Inflammatory macrophage treated with lipopolysaccharide for 4 hours (primary cell): ENCODE measurements around the gene HMG20B.
"Not testable (repeated sequence)": the region's sequence is repeated elsewhere in the genome, so short reads cannot be mapped to it uniquely, and the experiment has no call there.

Experiments
- DNase-seq: peaks from one replicate; pipeline ENCODE4 v3.0.0-alpha.2; 2020

HMG20B gene

DNA sequence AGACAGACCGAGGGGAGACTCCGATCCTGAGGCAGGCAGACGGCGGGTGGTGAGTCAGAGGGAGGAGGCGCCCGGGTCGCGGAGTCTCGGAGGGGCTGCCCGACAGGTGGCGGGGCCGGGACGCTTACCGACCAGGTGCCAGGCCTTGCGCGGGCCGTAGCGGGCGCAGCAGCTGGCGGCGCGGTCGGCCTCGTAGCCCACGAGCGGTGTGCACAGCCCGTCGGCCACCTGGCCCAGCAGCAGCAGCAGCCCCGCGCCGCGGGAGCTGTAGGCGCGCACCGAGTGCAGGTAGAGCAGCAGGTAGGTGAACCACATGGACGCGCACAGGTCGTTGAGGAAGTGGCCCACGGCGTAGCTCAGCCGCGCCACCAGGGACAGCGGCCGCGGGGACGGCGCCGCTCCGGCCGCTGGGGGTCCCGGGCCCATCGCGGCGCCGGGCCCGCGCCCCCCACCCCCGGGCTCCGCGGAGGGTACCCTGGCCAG is 15.7 kb upstream of the HMG20B start:
- peak; percentile 54 for DNase-seq

DNA sequence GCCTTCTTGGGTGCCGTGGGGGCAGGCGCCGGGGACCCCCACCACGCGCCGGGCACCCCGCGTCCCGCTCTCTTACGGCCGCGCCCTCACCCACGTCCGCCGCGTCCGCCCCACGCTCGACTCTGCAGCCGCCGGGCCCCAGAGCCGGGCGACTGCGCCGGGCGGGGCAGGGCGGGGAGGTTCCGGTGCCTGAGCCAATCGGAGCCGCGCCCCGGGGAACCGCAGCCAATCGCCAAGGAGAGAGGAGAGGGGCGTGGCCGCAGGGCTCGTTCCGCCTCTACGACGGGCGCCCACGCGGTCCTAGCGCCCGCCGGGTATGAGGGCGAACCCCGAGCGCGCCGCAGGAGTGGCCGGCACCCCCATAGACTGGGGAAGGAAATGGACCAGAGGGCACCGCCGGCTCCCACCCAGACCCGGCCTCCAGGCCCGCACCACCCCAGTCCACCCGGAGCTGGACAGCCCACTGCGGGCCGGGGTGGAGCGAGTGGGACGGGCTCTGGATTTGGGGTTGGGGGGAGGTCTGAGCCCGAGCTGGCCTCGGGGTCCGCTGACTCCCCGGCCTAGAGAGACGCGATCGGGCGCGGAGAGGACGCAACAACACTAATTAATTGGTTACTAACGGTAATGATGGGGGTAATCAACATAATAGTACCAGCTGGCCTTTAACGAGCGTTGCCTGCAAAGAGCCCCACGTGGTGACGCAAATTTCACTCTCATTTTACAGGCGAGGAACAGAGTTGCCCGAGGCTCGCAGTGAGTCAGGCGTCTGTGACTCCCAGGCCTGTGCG is 15.1 kb upstream of the HMG20B start, which contains the start of gene MFSD12:
TSS of gene MFSD12 (minus strand) at position 126 of the 788 bp plus-strand sequence. CDS start 183 bp downstream, outside the sequence.
- peak; percentile 99 for DNase-seq

GRCh38 chr19:3563709-3564524 is 8.8 kb upstream of the HMG20B start:
- DNase-seq, result peak; percentile 55

DNA sequence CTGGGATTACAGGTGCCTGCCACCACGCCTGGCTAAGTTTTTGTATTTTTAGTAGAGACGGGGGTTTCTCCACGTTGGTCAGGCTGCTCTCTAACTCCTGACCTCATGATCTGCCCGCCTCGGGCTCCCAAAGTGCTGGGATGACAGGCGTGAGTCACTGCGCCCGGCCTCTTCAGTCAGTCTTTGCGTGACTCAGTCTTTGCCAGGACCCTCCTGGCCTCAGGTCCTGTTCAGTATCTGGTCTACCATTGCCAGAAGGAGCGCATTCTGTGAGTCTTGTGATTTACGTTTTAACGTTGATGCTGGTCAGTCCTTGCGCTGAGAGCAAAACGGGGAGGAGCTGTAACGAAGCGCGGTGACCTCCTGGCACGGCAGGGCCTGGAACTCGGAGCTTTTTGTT is 7.6 kb upstream of the HMG20B start:
- DNase-seq, result no peak

DNA sequence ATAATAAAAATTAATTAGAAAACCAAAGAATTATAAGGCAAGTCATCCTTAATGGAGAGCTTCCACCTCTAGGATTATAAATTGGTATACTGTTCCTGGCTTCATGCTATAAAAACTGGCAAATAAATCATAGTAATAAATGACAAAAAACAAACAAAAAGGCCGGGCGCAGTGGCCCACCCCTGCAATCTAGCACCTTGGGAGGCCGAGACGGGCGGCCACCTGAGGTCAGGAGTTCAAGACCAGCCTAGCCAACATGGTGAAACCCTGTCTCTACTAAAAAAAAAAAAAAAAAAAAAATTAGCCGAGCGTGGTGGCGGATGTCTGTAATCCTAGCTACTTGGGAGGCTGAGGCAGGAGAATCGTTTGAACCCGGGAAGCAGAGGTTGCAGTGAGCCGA is 2.7 kb upstream of the HMG20B start:
- not testable (repeated sequence) for DNase-seq

- DNase-seq, result peak; percentile 79
Measured at GRCh38 chr19:3570606-3571011, 2.1 kb upstream of the HMG20B start.

- peak; percentile 100 for DNase-seq
Measured at GRCh38 chr19:3572132-3572854, 451 bp upstream of the HMG20B start.

GRCh38 chr19:3573162-3573857 is 566 bp downstream of the HMG20B start:
- no peak for DNase-seq

GRCh38 chr19:3573858-3574637 is 1.3 kb downstream of the HMG20B start:
- peak; percentile 100 for DNase-seq

DNA sequence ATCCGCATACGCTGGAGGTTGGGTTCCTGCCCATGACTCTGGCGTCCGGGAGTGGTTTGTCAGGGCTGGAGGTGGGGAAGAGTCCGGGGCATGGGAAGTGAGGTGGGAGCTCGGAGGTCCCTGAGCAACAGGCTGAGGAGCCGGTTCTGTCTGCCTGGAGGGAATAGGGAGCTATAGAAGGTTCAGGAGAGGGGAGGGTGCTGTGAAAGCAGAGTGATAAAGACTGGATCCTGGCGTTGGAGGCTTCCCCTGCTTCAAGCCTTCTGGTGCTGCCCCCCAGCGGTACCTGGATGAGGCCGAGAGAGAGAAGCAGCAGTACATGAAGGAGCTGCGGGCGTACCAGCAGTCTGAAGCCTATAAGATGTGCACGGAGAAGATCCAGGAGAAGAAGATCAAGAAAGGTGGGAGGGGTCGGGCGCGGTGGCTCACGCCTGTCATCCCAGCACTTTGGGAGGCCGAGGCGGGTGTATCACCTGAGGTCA is 2.6 kb downstream of the HMG20B start:
- no peak for DNase-seq

GRCh38 chr19:3575949-3576673 is 3.4 kb downstream of the HMG20B start:
- no peak for DNase-seq

GRCh38 chr19:3576696-3577443 is 4.1 kb downstream of the HMG20B start:
- no peak for DNase-seq

DNA sequence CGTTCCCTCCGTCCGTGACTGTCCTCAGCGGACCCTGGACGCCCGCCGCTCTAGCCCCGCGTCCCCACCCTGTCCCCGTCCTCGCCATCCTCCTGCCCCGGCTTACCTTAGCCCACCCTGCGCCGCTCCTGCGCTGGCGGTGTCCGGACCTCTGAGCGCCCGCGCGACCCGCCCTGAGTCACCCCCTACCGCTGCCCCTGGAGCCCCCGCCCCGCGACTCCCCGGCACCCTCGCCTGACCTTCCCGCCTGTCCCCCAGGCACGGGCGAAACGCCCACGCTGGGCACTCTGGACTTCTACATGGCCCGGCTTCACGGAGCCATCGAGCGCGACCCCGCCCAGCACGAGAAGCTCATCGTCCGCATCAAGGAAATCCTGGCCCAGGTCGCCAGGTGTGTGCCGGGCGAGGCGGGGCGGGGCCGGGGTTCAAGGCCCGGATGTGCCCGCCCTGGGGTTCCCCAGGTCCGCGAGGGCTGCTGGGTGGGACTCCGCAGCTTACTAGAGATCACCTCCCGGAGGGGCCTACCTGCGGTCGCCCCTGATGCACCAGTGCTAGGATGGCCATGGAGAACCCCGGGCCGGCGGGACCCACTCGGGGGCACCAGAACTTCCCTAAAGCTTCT is 5.1 kb downstream of the HMG20B start:
- no peak for DNase-seq

GRCh38 chr19:3578390-3578789 is 5.6 kb downstream of the HMG20B start:
- no peak for DNase-seq

DNA sequence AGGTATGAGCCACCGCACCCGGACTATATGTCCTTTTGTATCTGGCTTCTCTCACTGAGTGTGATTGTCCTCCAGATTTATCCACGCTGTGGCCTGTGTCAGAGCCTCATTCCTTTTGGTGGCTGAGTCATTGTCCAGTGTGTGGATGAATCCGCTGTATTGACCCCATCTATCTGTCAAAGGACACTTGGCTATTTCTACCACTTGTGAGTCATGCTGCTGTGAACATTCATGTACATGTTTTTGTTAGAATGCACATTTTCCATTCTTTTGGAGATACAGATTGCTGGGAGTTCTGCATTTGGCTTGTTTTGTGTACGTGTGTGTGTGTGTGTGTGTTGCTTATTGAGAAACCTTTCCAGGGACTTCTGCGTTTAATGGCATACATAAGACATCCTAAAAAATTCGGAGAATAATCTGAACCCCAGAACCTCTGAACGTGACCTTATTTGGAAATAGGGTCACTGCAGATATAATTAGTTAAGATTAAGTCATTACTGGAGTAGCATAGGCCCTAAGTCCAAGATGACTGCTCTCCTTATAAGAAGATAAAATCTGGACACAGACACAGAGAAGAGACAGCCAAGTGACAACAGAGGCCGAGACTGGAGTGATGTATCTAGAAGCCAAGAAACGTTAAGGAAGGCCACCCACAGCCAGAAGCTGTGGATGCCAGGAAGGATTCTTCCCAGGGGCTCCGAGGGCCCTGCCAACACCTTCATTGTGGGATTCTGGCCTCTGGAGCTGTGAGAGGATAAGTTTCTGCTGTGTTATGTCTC is 7.6 kb downstream of the HMG20B start:
- DNase-seq, result peak; percentile 77

DNA sequence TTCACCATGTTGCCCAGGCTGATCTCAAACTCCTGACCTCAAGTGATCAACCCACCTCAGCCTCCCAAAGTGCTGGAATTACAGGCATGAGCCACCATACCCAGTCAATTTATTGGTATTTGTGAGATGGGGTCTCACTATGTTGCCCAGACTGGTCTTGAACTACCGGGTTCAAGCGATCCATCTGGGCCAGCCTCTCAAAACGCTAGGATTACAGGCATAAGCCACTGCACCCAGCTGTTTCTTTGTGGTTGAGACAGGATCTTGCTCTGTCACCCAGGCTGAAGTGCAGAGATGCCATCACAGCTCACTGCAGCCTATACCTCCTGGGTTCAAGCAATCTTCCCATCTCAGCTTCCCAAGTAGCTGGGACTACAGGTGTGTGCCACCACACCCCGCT is 9.0 kb downstream of the HMG20B start:
- DNase-seq, result not testable (repeated sequence)

DNA sequence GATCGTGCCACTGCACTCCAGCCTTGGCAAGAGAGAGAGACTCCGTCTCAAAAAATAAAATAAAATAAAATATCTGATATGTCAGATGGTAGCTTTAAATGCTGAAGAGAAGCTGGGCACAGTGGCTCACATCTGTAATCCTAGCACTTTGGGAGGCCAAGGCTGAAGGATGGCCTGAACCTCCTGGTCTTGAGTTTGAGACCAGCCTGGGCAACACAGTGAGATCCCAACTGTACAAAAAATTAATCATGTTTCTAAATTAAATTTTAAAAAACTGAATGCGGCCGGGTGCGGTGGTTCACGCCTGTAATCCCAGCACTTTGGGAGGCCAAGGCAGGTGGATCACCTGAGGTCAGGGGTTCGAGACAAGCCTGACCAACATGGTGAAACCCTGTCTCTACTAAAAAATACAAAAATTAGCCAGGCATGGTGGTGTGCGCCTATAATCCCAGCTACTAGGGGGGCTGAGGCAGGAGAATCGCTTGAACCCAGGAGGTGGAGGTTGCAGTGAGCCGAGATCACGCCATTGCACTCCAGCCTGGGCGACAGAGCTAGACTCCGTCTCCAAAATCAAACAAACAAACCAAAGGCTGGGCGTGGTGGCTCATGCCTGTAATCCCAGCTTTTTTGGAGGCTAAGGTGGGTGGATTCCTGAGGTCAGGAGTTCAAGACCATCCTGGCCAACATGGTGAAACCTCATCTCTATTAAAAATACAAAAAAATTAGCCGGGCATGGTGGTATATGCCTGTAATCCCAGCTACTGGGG is 11.5 kb downstream of the HMG20B start:
- DNase-seq, result not testable (repeated sequence)
